ENCODE results near the gene THSD7B. TPM values are rescaled to one million over a fixed set of nuclear protein-coding genes. Genes with fewer than 3 reads are reported as not detected.

The THSD7B gene
- total and polyA plus RNA-seq, 2 of the 13 experiments (the other 11 are each of a cell fraction or from before 2014, with no cell fraction given): 0.02 TPM; not detected in 1

Small RNAs within 50 kb of the gene (small RNA-seq; reads per million reads assigned to genes)
- gene RF00019 (ENCODE audit: insufficient read depth in 2 of 3, insufficient read length in 3 of 3, low read depth in 2 of 3, low replicate concordance in 1 of 3): 0 reads per million in 3 experiments
- gene RNA5SP105 (ENCODE audit: insufficient read depth in 2 of 3, insufficient read length in 3 of 3, low read depth in 2 of 3, low replicate concordance in 1 of 3): 0 reads per million in 3 experiments

All from HepG2 (cell line).